ENCODE data around the gene C2CD4C. TPM values are rescaled to one million over a fixed set of nuclear protein-coding genes. Genes with fewer than 3 reads are reported as not detected.

The C2CD4C gene
- total and polyA plus RNA-seq, 2 of the 13 experiments (the other 11 are each of a cell fraction or from before 2014, with no cell fraction given) = not detected

DNA sequence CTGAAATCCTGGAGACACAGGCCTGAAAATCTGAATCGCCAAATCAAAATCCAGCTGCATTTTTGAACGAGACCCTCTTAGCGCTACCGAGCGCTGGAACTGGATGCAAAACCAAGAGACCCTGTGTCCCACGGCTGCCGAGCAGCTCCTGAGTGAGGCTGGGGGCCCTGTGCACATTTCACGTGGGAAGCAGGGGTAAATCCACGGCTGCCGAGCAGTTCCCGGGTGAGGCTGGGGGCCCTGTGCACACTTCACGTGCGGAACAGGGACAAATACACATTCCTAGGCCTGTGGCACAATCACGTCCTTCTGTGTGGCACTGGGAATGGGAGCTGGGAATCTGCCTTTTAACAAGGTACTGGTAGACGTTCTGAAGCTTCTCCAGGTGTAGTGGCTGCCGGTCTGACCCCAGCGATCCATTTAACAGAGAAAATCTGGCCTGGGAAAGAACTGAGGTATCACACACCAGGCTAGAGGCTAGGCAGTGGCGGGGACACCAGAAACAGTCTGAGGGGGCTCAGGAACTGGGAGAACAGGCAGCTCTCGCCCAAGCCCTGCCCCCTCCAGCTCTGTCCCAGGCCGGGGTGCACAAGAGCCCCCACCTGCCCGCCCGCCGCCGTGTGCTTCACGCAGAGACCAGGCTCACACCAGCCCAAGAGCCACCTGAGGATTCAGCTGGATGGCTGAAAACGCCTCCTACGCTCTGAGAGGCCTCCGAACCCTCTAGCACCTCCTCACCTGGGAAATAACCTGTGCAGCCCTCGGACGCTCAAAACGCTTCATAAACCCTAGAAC, 11.0 kb upstream of the C2CD4C start (continued):
- TF ChIP-seq, protein P1, sequence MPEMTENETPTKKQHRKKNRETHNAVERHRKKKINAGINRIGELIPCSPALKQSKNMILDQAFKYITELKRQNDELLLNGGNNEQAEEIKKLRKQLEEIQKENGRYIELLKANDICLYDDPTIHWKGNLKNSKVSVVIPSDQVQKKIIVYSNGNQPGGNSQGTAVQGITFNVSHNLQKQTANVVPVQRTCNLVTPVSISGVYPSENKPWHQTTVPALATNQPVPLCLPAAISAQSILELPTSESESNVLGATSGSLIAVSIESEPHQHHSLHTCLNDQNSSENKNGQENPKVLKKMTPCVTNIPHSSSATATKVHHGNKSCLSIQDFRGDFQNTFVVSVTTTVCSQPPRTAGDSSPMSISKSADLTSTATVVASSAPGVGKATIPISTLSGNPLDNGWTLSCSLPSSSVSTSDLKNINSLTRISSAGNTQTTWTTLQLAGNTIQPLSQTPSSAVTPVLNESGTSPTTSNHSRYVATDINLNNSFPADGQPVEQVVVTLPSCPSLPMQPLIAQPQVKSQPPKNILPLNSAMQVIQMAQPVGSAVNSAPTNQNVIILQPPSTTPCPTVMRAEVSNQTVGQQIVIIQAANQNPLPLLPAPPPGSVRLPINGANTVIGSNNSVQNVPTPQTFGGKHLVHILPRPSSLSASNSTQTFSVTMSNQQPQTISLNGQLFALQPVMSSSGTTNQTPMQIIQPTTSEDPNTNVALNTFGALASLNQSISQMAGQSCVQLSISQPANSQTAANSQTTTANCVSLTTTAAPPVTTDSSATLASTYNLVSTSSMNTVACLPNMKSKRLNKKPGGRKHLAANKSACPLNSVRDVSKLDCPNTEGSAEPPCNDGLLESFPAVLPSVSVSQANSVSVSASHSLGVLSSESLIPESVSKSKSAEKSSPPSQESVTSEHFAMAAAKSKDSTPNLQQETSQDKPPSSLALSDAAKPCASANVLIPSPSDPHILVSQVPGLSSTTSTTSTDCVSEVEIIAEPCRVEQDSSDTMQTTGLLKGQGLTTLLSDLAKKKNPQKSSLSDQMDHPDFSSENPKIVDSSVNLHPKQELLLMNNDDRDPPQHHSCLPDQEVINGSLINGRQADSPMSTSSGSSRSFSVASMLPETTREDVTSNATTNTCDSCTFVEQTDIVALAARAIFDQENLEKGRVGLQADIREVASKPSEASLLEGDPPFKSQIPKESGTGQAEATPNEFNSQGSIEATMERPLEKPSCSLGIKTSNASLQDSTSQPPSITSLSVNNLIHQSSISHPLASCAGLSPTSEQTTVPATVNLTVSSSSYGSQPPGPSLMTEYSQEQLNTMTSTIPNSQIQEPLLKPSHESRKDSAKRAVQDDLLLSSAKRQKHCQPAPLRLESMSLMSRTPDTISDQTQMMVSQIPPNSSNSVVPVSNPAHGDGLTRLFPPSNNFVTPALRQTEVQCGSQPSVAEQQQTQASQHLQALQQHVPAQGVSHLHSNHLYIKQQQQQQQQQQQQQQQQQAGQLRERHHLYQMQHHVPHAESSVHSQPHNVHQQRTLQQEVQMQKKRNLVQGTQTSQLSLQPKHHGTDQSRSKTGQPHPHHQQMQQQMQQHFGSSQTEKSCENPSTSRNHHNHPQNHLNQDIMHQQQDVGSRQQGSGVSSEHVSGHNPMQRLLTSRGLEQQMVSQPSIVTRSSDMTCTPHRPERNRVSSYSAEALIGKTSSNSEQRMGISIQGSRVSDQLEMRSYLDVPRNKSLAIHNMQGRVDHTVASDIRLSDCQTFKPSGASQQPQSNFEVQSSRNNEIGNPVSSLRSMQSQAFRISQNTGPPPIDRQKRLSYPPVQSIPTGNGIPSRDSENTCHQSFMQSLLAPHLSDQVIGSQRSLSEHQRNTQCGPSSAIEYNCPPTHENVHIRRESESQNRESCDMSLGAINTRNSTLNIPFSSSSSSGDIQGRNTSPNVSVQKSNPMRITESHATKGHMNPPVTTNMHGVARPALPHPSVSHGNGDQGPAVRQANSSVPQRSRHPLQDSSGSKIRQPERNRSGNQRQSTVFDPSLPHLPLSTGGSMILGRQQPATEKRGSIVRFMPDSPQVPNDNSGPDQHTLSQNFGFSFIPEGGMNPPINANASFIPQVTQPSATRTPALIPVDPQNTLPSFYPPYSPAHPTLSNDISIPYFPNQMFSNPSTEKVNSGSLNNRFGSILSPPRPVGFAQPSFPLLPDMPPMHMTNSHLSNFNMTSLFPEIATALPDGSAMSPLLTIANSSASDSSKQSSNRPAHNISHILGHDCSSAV (CRISPR knock-in tag; IDR thresholded peaks at IDR 0.05; ENCODE audit: borderline replicate concordance) = no peak
- TF ChIP-seq RBM22 (optimal IDR thresholded peaks at IDR 0.05; ENCODE audit: low read length) (no peak), NCOA1 (CRISPR knock-in tag; IDR thresholded peaks at IDR 0.05) (no peak), NRL (CRISPR knock-in tag; IDR thresholded peaks at IDR 0.05; ENCODE audit: borderline replicate concordance) (no peak), ZNF644 (CRISPR knock-in tag; IDR thresholded peaks at IDR 0.05; ENCODE audit: low read depth) (no peak)
